Lung (tissue), 12 donors: ENCODE measurements around the gene GRIA1. TPM values are rescaled to one million over a fixed set of nuclear protein-coding genes. Genes with fewer than 3 reads are reported as not detected.

ENCODE experiments used
- ATAC-seq: fragments of 200-7000 bp; cut with Tn5 transposase; one replicate; pipeline ENCODE4 v1.9.1; 2020; ENCODE audit warnings: moderate number of reproducible peaks; ENCODE audit not compliant: insufficient read depth, low FRiP score
- DNase-seq, 3 donors: peaks; one replicate each; pipeline ENCODE4 v3.0.0-alpha.2; 2013 to 2017
- H3K27ac ChIP-seq, 2 donors: one replicate each; pipeline ENCODE4 v1.5.1; 2013; ENCODE audit warnings: mild to moderate bottlenecking in 2 of 2, moderate library complexity in 2 of 2, control low read depth in 1 of 2, inconsistent platforms in 1 of 2, low read depth in 1 of 2, low read length in 1 of 2
- H3K27me3 ChIP-seq, 3 donors: one replicate each; pipeline ENCODE4 v1.5.1; 2013; ENCODE audit warnings: low read length in 2 of 3; ENCODE audit not compliant: control insufficient read depth in 3 of 3, insufficient read depth in 3 of 3
- H3K36me3 ChIP-seq, 4 donors: one replicate each; pipeline ENCODE4 v1.5.1; 2013; ENCODE audit warnings: low read length in 4 of 4, mild to moderate bottlenecking in 1 of 4, moderate library complexity in 1 of 4; ENCODE audit not compliant: control insufficient read depth in 4 of 4, insufficient read depth in 4 of 4
- H3K4me1 ChIP-seq, 5 donors: one replicate each; pipeline ENCODE4 v1.5.1; 2013; ENCODE audit warnings: low read length in 5 of 5, mild to moderate bottlenecking in 2 of 5, moderate library complexity in 1 of 5; ENCODE audit not compliant: control insufficient read depth in 5 of 5, insufficient read depth in 5 of 5
- H3K4me3 ChIP-seq: one replicate; pipeline ENCODE4 v1.5.1; 2013; ENCODE audit warnings: mild to moderate bottlenecking, control low read depth, moderate library complexity
- H3K9ac ChIP-seq, 2 donors: one replicate each; pipeline ENCODE4 v1.5.1; 2013; ENCODE audit warnings: low read length in 2 of 2, control low read depth in 1 of 2; ENCODE audit not compliant: insufficient read depth in 1 of 2
- H3K9me3 ChIP-seq, 4 donors: one replicate each; pipeline ENCODE4 v1.5.1; 2013; ENCODE audit warnings: low read length in 3 of 4, mild to moderate bottlenecking in 1 of 4, moderate library complexity in 1 of 4; ENCODE audit not compliant: control insufficient read depth in 4 of 4, insufficient read depth in 3 of 4
- CTCF ChIP-seq: IDR thresholded peaks from 2 replicates; pipeline ENCODE4 v1.5.1; 2012; ENCODE audit warnings: mild to moderate bottlenecking; ENCODE audit errors: control extremely low read depth, extremely low read depth
- WGBS, 2 donors: extraction: QIAGEN DNeasy Blood & Tissue Kit; methylation state at CpG; one replicate each; pipeline ENCODE4 v1.1.7; 2013; 5-methylcytosine and 5-hydroxymethylcytosine counted together
- polyA plus RNA-seq, 2 donors: library from polyadenylated mRNA; stranded (reverse); fragments of 200-250 nt; gene quantifications; one replicate each; pipeline ENCODE4 v1.2.1, GENCODE V29; 2013
- total RNA-seq, 2 donors: library from RNA; depleted of rRNA in 1 of 2; stranded (reverse); fragments of >200 nt in 1 of 2; gene quantifications; one replicate each; pipeline ENCODE4 v1.2.1, GENCODE V29; 2014 to 2021
- donor health status: control.
- donor health status: control.
- donor health status: Bipolar disorder and iron deficiency.
- donor health status: healthy.
- donor health status: DM: yes; HTN: yes; CAD: no.

Gene GRIA1
- total and polyA plus RNA-seq, 4 donors, result 1.1 to 12.5 (median 2.0) TPM

GRCh38 chr5:153818626-153819025 is 328.2 kb downstream of the GRIA1 start:
- TF ChIP-seq CTCF, result no peak
- WGBS, 2 donors, result 75 to 90% methylated on average over 2 of the region's 2 CpGs
- Histone ChIP-seq H3K27ac (no peak overlapping the region), H3K9ac (no peak overlapping the region), H3K9me3 (no peaks in the 10 kb centered on the region), H3K4me3 (no peak overlapping the region), H3K4me1 (peaks cover 0 to 4% (median 0%) of the 10 kb centered on the region in 5 donors), H3K36me3 (no peaks in the 10 kb centered on the region), H3K27me3 (no peaks in the 10 kb centered on the region)
- no peak for ATAC-seq
- DNase-seq, result no peak

GRCh38 chr5:153823036-153823435 is 332.6 kb downstream of the GRIA1 start:
- Histone ChIP-seq H3K4me3 (no peak overlapping the region), H3K9me3 (peaks cover 0 to 3% (median 1%) of the 10 kb centered on the region in 4 donors), H3K9ac (no peak overlapping the region), H3K36me3 (no peaks in the 10 kb centered on the region), H3K4me1 (peaks cover 0 to 2% (median 0%) of the 10 kb centered on the region in 5 donors), H3K27ac (no peak overlapping the region), H3K27me3 (no peaks in the 10 kb centered on the region)
- ATAC-seq, result no peak
- no peak for TF ChIP-seq CTCF
- 63 to 69% methylated on average over 3 of the region's 3 CpGs for WGBS, 2 donors
- DNase-seq, result no peak

GRCh38 chr5:153824909-153825308 is 334.4 kb downstream of the GRIA1 start:
- WGBS, 2 donors, result 49 to 51% methylated on average over 6 of the region's 6 CpGs
- H3K4me1 ChIP-seq, result no peaks in the 10 kb centered on the region
- no peak for TF ChIP-seq CTCF
- no peak overlapping the region for H3K4me3 ChIP-seq
- DNase-seq, result no peak
- ATAC-seq, result no peak
- H3K27ac ChIP-seq, result no peak overlapping the region
- H3K9me3 ChIP-seq, result peaks cover 0 to 7% (median 2%) of the 10 kb centered on the region in 4 donors
- no peak overlapping the region for H3K9ac ChIP-seq
- H3K36me3 ChIP-seq, result no peaks in the 10 kb centered on the region
- H3K27me3 ChIP-seq, result no peaks in the 10 kb centered on the region

GRCh38 chr5:153827397-153827796 is 336.9 kb downstream of the GRIA1 start:
- no peaks in the 10 kb centered on the region for H3K36me3 ChIP-seq
- TF ChIP-seq CTCF, result no peak
- H3K9ac ChIP-seq, result no peak overlapping the region
- no peak overlapping the region for H3K27ac ChIP-seq
- 84 to 91% methylated on average over 4 of the region's 4 CpGs for WGBS, 2 donors
- no peaks in the 10 kb centered on the region for H3K27me3 ChIP-seq
- H3K9me3 ChIP-seq, result peaks cover 0 to 7% (median 2%) of the 10 kb centered on the region in 4 donors
- DNase-seq (no peak), ATAC-seq (no peak)
- no peaks in the 10 kb centered on the region for H3K4me1 ChIP-seq
- no peak overlapping the region for H3K4me3 ChIP-seq
